HG03342 (cell line): ENCODE measurements around the gene DISP3.
"Not testable (repeated sequence)": the region's sequence is repeated elsewhere in the genome, so short reads cannot be mapped to it uniquely, and the experiment has no call there.

Experiments
- ATAC-seq: cut with Tn5 transposase; IDR thresholded peaks from one replicate; pipeline ENCODE4 v1.9.1; 2021; ENCODE audit warnings: mild to moderate bottlenecking, moderate library complexity; ENCODE audit not compliant: unreplicated experiment

Gene DISP3

DNA sequence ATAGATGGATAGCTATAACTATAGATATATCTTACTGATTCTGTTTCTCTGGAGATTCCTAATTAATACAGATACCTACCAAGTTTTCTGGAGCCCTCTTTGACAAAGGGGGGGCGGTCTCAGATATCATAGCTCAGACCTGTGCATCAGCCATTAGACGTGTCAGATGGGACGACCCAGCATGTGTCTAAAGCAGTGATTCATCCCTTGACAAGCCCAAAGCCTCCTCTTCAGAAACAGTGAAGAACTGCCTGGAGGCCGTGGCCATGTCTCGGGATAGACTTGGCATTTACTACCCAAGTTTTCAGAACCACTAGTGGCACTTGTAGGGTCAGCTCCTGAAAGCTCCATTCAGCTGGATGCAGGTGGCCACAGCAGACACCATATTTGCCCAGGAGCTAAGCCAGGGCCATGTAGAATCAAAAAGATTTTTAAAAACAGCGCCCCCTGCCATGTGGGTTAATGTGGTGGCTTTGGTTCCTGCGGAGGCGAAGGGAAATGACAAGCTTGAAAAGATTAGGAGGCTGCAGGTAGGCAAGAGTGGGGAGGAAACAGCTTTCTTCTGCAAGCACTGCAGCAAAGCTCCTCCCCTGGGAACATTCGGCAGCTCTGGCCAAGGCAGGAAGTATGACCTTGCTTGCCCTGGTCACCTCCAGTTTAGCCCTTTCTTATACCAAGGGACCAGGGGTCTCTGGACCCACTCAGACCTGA, 93.1 kb downstream of the DISP3 start:
- ATAC-seq = no peak

DNA sequence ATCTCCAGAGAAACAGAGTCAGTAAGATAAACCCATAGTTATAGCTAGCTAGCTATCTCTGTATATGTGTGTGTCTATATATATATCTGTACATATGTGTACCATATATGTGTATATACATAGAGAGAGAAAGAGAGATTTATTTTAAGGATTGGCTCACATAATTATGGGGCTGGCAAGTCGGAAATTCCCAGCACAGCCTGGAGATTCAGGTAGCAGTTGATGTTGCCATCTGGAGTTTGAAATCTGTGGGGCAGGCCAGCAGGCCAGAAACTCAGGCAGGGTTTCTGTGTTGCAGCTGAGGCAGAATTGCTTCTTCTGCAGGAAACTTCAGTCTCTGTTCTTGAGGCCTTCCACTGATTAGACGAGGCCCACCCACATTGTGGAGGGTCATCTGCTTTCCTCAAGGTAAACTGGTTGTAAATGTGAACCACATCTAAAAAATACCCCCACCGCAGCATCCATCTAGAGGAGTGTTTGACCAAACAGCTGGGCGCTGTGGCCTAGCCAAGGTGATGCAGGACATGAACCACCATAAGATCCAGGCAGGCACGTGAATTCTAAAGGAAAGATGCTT, 94.2 kb downstream of the DISP3 start:
- no peak for ATAC-seq

GRCh38 chr1:11575553-11575952, 96.6 kb downstream of the DISP3 start:
- no peak for ATAC-seq

DNA sequence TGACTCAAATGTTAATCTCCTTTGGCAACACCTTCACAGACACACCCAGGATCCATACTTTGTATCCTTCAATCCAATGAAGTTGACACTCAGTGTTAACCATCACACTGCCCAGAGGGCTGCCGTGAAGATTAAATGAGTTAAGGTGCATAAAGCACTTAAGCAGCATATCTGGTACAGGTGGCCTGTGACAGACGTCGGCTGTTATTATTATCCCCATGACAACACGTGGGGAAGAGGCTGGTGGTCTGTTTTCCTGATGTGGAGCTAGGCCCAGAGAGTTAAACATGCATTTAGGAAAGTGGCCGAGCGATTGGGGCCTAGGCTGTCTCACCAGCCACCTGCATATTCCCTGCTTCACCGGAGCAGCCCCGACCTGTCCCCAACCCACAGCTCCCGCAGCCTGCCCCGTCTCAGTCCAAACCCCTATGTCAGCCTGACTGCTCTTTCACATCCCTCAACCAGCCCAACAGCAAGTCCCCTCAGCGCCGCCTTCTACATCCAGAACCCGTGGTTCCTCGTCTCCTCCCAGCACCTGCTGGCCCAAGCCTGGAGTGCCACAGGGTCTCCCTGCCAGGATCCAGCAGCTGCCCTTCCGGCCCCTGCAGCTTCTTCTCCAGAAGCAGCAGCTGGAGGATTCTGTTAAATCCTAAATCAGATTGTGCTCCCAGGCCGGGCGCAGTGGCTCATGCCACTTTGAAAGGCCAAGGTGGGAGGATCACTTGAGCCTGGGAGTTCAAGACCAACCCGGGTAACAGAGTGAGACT, 97.3 kb downstream of the DISP3 start:
- ATAC-seq = no peak

DNA sequence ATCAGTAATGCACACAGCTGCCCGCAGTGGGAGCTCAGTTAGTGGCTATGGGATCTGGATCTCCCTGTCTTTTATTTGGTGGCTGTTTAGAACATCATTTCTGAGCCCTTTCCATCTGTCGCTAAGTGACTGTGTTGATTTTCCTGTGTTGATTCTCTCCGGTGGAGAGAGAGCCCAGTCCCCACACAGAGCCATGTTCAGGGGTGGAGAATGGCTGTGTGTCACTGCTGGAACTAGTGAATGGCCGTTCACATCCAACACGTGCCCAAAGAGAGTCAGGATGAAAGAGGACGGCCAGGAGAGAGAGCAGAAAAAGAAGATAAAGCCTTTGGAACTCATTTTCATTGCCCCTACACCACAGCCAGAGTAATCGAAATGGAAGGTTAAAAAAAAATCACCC, 99.0 kb downstream of the DISP3 start:
- ATAC-seq = no peak

GRCh38 chr1:11579506-11579905, 100.6 kb downstream of the DISP3 start:
- no peak for ATAC-seq

DNA sequence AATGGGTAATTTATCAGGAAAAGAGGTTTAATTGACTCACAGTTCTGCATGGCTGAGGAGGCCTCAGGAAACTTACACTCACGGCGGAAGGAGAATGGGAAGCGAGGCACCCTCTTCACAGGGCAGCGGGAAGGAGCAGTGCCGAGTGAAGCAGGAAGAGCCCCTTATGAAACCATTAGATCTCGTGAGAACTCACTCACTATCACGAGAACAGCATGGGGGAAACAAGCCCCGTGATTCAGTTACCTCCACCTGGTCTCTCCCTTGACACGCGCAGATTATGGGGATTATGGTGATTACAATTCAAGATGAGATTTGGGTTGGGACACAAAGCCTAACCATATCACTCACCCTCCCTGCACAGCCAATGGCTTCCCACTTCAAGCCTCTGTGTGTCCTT, 101.1 kb downstream of the DISP3 start:
- not testable (repeated sequence) for ATAC-seq

GRCh38 chr1:11581445-11581991, 102.6 kb downstream of the DISP3 start:
- ATAC-seq = no peak

DNA sequence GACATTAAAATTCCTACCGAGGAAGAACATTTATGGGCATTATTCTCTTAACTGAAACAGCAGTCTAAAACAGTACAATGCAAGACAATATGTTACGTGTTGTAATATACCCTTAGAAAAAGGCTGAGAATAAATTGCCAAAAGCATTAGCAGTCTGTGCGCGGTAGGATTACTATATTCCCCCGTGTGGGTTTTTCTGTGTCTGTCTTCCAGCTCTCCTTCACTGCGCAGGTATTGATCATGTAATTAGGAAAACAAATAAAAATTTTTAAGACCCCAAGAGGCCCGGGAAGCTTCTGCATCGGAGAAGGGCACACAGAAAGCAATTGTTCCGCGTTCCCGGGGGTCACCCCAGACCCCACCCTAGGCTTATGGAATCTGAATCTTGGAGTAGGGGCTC, 106.4 kb downstream of the DISP3 start:
- ATAC-seq = no peak
